Measurements from ENCODE around the gene NAV2.

The NAV2 gene

DNA sequence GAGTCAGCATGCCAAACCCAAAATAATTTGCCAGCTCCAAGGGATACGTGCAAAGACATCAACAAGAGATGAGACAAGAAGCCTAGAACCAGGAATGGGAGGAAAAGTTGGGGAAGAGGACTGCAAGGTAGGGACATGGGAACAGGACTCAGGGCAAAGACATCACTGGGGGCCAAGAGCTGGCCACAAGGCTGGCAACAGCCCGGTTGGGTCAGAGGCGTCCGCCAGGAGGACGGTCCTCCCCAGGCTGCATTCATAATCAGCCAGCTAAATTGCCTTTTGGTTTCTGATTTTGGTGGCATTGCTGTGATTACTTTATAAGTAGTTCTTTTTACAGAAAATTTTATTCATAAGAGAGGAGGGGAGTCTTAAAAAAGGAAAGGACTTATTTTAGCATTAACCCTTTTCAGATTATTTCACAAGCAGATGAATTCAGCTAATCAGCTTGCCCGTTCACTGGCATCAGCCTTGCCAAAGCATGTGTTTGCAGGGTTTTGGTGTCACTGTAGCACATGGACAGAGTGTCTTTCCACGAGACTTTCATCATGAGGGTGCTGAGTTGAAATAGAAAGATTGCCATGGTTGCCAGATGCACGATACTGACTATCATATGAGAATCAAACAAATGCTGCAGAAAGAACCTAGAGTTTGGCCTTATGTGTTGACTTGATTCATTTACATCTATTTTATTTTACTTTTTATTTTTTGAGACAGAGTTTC, 23.2 kb upstream of the NAV2 start:
- DNase-seq, result no peak

- DNase-seq, result no peak
Observed at GRCh38 chr11:19690885-19691284, 21.8 kb upstream of the NAV2 start.

DNA sequence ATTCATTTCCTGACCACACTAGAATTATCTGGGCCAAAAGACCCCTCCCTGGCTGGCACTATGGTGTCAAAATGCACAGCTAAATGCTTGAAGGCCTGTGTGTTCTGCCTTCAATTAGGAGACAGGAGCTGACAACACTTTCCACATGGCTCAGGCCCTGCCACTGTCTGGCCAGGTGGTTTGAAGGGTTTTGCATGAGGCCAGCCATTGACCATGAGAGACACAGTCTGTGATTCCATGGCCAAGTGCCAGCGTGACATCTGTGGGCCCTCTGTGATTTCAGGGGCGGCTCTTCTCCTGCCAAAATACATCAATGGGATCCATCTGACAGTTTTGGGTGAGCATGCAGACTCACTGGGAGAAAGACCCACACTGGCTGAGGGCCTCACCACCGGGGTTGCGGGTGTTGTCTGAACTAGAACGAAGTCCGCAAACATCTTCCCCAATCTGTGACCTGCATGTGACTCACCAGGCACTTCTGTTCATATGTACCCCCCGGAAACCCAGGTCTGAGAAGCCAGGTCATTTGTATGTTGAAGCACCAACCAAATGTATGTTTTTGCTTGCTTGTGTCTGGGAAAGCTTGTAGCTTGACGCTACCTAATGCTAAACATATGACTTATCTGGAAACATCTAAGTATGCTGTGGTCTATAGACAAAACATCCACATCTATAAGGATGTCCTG, 20.7 kb upstream of the NAV2 start:
- no peak for DNase-seq

- no peak for DNase-seq
Observed at GRCh38 chr11:19693146-19693545, 19.5 kb upstream of the NAV2 start.

GRCh38 chr11:19694796-19695345, 17.8 kb upstream of the NAV2 start:
- no peak for DNase-seq

- no peak for DNase-seq
Observed at GRCh38 chr11:19696073-19696472, 16.6 kb upstream of the NAV2 start.

DNA sequence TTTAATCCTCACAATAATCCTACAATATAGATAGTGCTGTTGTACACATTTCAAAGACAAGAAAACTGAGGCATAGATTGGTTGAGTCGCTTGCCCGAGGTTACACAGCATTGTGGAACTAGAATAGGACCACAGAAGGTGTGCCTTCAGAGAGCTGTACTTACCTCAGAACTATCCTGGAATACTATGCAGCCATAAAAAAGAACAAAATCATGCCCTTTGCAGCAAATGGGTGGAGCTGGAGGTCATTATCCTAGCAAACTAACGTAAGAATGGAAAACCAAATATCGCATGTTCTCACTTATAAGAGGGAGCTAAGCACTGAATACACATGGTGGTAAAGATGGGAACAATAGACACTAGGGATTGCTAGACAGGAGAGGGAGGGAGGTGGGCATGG, 15.7 kb upstream of the NAV2 start:
- no peak for DNase-seq

- DNase-seq, result no peak
Observed at GRCh38 chr11:19697721-19698121, 14.9 kb upstream of the NAV2 start.

DNA sequence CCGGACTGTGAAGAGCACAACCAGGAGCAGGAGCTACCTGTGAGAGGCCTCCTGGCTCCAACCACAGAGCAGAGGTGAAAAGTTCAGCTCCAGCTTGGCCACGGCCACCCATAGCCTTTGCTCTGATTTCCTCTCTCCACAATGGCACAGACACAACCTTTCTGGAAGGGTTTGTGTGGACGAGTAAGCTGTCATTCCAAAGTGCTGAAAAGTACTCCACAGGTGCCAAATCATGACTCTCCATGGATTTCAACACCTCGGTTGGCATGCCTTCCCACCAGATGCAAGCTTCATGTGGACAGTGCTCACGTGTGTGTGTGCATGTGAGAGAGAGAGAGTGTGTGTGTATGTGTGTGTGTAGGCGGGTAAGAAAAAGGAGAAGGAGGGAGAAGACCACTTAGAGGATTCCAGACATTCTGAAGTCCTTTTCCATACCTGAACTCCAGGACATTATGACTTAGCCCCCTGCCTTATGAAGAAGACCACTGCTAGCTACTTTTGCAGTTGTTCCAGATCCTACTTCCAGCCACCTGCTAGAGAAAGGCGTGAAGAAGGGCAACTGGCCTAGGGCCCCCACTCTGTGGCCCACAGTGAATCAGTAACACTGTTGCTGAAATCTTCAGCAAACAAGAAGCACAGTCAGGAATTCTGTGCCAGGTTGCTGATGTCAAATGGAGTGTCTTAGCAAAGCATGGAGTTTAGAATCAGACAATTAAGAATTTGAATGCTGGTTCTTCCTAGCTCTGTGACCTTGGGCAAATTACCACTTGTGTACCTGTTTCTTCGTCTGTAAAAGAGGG, 13.9 kb upstream of the NAV2 start:
- no peak for DNase-seq

DNA sequence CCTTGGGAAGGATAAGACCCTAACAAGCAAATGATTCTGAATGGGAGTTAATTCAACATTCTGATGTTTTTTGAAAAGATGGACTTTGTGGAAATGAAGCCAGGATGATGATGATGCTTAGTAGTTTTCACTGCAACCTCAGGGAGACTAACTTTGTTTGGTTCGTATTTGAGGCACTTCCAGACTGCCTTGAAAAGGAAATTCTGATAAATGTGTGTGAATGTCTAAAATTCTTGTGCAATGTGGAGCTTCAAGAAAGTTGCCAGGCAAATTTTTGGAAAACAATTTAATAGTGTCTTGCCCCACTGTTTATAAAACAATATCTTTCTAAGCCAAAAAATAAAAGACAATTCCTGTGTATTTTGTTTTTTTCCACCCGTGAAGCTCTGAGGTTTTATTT, 11.2 kb upstream of the NAV2 start:
- DNase-seq, result no peak

DNA sequence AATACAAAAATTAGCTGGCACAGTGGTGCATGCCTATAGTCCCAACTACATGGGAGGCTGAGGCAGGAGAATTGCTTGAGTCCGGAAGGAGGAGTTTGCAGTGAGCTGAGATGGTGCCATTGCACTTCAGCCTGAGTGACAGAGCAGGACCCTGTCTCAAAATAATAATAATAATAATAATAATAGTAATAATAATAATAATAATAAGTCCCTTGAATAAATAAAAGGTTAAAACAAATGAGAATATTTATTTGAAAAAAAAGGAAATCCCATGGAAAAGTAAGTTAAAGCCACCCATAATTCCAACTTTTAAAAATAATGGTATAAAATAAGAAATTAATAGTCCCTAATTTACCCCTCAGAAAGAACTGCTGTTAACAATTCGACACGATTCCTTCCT, 10.0 kb upstream of the NAV2 start:
- DNase-seq, result no peak

- no peak for DNase-seq
Observed at GRCh38 chr11:19703211-19703610, 9.4 kb upstream of the NAV2 start.

GRCh38 chr11:19704213-19704612, 8.4 kb upstream of the NAV2 start:
- no peak for DNase-seq

DNA sequence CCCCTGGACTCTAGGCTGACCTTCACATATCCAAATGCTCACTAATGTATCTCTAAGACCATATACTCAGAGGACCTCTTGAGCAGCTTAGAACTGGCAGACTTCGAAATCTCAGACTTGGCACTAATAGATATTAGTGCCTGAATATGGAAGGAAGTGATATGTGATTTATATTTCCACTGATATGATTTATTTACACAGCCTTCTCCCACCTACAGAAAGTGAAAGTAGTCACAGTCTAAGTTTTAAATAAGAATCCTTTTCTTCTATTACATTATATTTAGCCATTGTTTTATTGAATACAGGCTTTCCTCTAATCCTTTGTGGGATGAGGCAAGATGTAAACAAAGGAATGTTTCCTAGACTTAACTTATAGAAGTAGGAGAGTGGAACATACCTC, 6.7 kb upstream of the NAV2 start:
- no peak for DNase-seq

DNA sequence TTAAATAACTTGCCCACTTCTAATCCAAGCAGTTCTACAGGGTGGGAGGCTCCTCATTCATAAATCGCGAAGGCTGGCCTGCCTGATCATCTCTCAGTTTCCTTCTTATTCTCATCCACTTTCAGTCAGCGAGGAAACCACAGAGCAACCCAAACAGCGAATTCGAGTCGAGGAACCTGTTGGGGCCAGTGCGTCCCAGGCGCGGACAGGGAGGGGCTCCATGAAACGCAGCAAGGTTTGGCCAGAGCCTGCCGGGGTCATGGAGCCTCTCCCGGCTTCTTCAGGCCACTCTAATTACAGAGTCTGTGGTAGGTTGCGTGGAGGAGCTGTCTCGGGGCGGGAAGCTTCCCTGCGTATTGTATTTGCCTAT, 741 bp upstream of the NAV2 start:
- no peak for DNase-seq

DNA sequence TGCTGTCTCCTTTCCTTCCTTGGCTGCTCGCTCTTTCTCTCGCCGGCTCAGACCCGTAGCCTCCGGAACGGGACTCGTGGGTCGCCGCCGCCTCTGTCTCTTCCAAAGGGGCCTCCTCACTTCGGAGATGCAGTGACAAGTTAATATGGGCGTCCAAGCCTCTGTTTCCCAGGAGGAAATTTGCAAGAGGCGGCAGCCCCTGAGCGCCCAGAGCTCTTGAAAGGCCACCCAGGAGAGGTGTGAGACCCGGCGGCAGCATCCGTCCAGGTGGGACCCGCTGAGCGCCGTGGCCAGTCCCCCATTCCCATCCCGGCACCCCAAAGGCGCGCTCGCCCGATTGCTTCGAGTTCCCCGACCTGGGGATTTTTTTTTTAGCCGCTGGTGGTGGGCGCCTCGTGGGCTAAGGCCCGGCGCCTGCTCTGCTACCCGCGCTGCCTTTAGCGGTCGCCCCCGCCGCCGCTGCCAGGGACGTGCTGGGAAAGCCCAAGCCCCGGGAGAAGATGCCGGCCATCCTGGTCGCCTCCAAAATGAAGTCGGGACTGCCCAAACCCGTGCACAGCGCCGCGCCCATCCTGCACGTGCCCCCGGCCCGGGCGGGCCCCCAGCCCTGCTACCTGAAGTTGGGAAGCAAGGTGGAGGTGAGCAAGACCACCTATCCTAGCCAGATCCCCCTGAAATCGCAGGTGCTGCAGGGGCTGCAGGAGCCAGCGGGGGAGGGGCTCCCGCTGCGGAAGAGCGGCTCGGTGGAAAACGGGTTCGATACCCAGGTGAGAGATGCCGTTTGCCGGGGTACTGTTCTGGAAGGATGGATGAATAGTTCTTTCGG, 772 bp downstream of the NAV2 start:
- no peak for DNase-seq

DNA sequence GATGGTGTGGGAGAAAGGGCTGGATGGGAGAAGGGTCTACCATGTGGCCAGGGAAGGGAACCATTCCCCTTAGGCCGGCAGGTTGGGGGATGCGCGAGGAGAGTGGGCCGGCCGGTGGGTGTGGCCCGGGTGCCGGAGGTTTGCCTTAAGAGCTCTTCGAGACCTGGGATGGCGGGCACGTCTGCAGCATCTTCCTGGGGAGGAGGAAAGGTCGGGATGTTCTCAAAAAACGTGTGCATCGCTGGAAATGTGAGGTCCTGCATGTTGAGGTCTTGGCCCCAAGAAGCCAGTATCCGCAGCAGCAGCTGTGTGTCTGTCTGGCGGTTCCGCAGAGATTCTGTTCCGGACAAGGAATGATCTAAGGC, 1.4 kb downstream of the NAV2 start:
- no peak for DNase-seq

DNA sequence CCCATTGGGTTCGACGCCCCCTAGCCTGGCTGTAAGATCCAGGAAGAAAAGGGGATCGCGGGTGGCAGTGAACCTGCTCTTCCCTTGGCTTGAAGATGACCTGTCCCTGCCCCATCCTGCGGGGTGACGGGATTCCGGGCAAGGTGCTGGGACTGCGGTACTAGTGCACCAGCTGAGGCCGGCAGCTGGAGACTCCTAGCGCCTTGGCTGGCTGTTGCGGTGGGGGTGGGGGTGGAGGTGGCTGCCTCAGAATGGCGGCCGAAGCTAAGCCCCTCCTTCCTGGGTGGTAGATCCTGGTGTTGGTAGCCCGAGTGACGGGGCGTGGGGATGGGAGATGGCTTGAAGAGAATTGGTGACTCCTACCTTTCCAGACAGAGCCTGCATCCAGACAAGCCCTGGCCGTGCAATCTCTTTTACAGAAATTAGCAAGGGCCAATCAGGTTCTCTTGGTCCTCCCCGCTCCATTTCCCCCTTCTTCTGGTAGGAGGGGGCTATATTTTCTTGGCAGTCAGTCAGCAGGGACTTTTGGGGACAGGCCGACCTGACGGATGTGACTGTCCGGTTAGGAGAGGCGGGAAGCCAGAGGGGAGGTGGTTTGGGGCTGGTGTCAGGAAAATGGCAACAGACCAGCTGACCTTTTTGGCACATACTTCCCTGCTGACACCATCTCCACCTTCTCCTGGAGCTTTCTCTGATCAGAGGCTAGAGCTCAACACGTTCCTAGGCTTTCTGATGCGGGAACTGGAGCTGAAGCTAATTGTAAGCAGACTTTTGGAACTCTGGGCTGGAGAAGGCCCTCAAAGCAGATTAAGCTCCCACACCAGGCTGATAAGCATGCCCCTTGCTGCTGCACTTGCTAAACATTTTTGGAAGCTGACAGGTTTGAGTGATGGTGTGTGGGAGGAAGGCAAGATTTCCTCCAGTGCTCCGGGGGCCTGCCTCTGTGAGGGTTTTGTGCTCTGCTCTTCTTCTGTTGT, 2.0 kb downstream of the NAV2 start:
- no peak for DNase-seq

- DNase-seq, result no peak
Observed at GRCh38 chr11:19715373-19715772, 2.7 kb downstream of the NAV2 start.

DNA sequence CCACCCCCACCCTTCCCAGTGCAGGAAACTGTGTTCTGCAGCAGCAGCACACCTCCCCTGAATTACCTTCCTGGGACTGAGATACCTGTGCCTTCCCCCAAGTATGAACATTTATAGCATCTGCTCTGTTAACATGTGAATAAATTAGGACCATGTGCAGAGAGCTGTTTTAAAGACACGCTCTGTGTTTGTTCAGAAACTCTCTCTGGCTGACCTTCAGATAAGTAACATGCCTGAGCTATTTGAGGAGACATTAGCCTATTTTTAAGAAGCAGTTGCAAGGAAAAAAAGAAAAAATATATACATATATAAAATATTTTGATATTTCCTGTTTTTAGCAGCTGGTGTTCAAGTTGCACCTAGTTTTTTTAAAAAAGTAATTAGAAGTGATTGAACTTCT, 5.4 kb downstream of the NAV2 start:
- DNase-seq, result no peak

DNA sequence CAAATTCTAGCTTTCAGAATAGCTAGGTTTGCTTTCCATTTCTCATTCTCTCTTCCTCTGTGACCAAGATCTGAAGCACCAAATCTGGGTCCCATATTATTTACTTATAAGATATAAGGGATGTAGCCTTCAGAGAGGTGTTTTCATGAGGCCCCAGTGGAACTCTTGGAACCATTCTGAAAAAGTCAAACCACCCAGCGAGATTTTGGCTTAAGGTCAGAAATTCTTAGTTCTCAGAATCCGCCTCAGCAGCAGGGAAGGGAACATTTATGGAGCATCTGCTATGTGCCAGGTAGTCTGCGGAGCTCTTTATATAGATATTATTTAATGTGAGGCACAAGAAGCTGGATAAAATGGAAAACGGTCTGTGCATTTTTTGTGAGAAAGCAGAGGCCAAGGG, 6.3 kb downstream of the NAV2 start:
- DNase-seq, result no peak

- DNase-seq, result no peak
Observed at GRCh38 chr11:19719960-19720359, 7.3 kb downstream of the NAV2 start.
